Progenitor cell of endocrine pancreas (in vitro differentiated cells): ENCODE results near the gene NGRN. TPM values are rescaled to one million over a fixed set of nuclear protein-coding genes. Genes with fewer than 3 reads are reported as not detected.
A peak's percentile ranks its signal among the peaks of the same experiment; 100 is the strongest.
"Not testable (repeated sequence)": the region's sequence is repeated elsewhere in the genome, so short reads cannot be mapped to it uniquely, and the experiment has no call there.

Experiments
- DNase-seq: peaks from one replicate; pipeline ENCODE4 v3.0.0; 2021; ENCODE audit warnings: low spot score; ENCODE audit not compliant: unreplicated experiment
- H3K27ac Mint-ChIP-seq: 2 replicates; pipeline ENCODE4 v1.8.0; 2021; ENCODE audit warnings: mild to moderate bottlenecking, moderate library complexity, mixed read lengths
- H3K27me3 Mint-ChIP-seq: 2 replicates; pipeline ENCODE4 v1.8.0; 2021; ENCODE audit warnings: mixed read lengths
- H3K36me3 Mint-ChIP-seq: 2 replicates; pipeline ENCODE4 v1.8.0; 2022; ENCODE audit warnings: mixed read lengths; ENCODE audit not compliant: insufficient read depth
- H3K4me1 Mint-ChIP-seq: 2 replicates; pipeline ENCODE4 v1.8.0; 2021; ENCODE audit warnings: low read depth, mixed read lengths
- H3K4me3 Mint-ChIP-seq: 2 replicates; pipeline ENCODE4 v1.8.0; 2021; ENCODE audit warnings: low read depth, mild to moderate bottlenecking, moderate library complexity, mixed read lengths
- H3K9me3 Mint-ChIP-seq: 2 replicates; pipeline ENCODE4 v1.8.0; 2021; ENCODE audit warnings: low read depth, mixed read lengths
- CTCF ChIP-seq: fragments of 200-600 bp; sonication (generic); IDR thresholded peaks from one replicate; pipeline ENCODE4 v1.5.0; 2021; ENCODE audit warnings: antibody characterized with exemption, mild to moderate bottlenecking; ENCODE audit not compliant: unreplicated experiment
- total RNA-seq: library from RNA; stranded (reverse); gene quantifications from 2 replicates; pipeline ENCODE4 v1.2.1, GENCODE V29; 2021

The NGRN gene
- total RNA-seq, 1 donor from 2014 or later = 121 TPM

- no peak for TF ChIP-seq CTCF
- H3K9me3 Mint-ChIP-seq = no peaks in the 10 kb centered on the region
- DNase-seq = no peak
- H3K4me1 Mint-ChIP-seq = peaks cover 5% of the 10 kb centered on the region
- H3K36me3 Mint-ChIP-seq = no peaks in the 10 kb centered on the region
- no peaks in the 10 kb centered on the region for H3K27me3 Mint-ChIP-seq
- H3K4me3 Mint-ChIP-seq = no peak overlapping the region
- no peak overlapping the region for H3K27ac Mint-ChIP-seq
These were observed 28.7 kb downstream of the NGRN start for GRCh38 chr15:90294159-90294558.

GRCh38 chr15:90294601-90295269 lies 29.3 kb downstream of the NGRN start:
- no peak for DNase-seq
- H3K4me1 Mint-ChIP-seq = peaks cover 5% of the 10 kb centered on the region
- peak; percentile 8 for TF ChIP-seq CTCF
- H3K4me3 Mint-ChIP-seq = no peak overlapping the region
- H3K27me3 Mint-ChIP-seq = no peaks in the 10 kb centered on the region
- no peaks in the 10 kb centered on the region for H3K36me3 Mint-ChIP-seq
- H3K9me3 Mint-ChIP-seq = no peaks in the 10 kb centered on the region
- no peak overlapping the region for H3K27ac Mint-ChIP-seq

GRCh38 chr15:90295270-90295648 lies 29.8 kb downstream of the NGRN start:
- no peak for DNase-seq
- H3K4me1 Mint-ChIP-seq = peaks cover 5% of the 10 kb centered on the region
- no peak overlapping the region for H3K4me3 Mint-ChIP-seq
- no peaks in the 10 kb centered on the region for H3K36me3 Mint-ChIP-seq
- TF ChIP-seq CTCF = no peak
- H3K9me3 Mint-ChIP-seq = no peaks in the 10 kb centered on the region
- H3K27me3 Mint-ChIP-seq = no peaks in the 10 kb centered on the region
- H3K27ac Mint-ChIP-seq = no peak overlapping the region

GRCh38 chr15:90296316-90296884 lies 30.9 kb downstream of the NGRN start:
- H3K9me3 Mint-ChIP-seq, H3K4me1 Mint-ChIP-seq, H3K27me3 Mint-ChIP-seq, H3K4me3 Mint-ChIP-seq, H3K27ac Mint-ChIP-seq, H3K36me3 Mint-ChIP-seq, DNase-seq: not testable (repeated sequence)

GRCh38 chr15:90297021-90297420 lies 31.5 kb downstream of the NGRN start:
- no peak overlapping the region for H3K4me3 Mint-ChIP-seq
- no peaks in the 10 kb centered on the region for H3K27me3 Mint-ChIP-seq
- H3K36me3 Mint-ChIP-seq = no peaks in the 10 kb centered on the region
- H3K4me1 Mint-ChIP-seq = peaks cover 5% of the 10 kb centered on the region
- TF ChIP-seq CTCF = no peak
- H3K27ac Mint-ChIP-seq = no peak overlapping the region
- H3K9me3 Mint-ChIP-seq = no peaks in the 10 kb centered on the region
- no peak for DNase-seq

- Mint-ChIP-seq H3K4me1 (no peaks in the 10 kb centered on the region), H3K27ac (no peak overlapping the region), H3K9me3 (no peaks in the 10 kb centered on the region), H3K27me3 (no peaks in the 10 kb centered on the region), H3K36me3 (no peaks in the 10 kb centered on the region), H3K4me3 (no peak overlapping the region)
- DNase-seq = no peak
- TF ChIP-seq CTCF = no peak
These were observed 35.1 kb downstream of the NGRN start for GRCh38 chr15:90300541-90300940.
